ENCODE results near the gene NXNL1. TPM values are rescaled to one million over a fixed set of nuclear protein-coding genes. Genes with fewer than 3 reads are reported as not detected.

Gene NXNL1
- total and polyA plus RNA-seq, 9 donors = not detected

- H3K4me1 ChIP-seq (ENCODE audit: control insufficient read depth, insufficient read depth, low read length) = peaks cover 3% of the 10 kb centered on the region
- H3K27me3 ChIP-seq (ENCODE audit: control insufficient read depth, insufficient read depth, low read length) = peaks cover 51% of the 10 kb centered on the region
- H3K27ac ChIP-seq (ENCODE audit: low read length) = no peak overlapping the region
- WGBS (ENCODE audit: insufficient coverage) = 64% methylated on average over 9 of the region's 11 CpGs
- no peaks in the 10 kb centered on the region for H3K36me3 ChIP-seq (ENCODE audit: control insufficient read depth, insufficient read depth, low read length)
- H3K9me3 ChIP-seq (replicated peaks; ENCODE audit: control insufficient read depth, low read depth, low read length) = no peaks in the 10 kb centered on the region
- no peak overlapping the region for H3K4me3 ChIP-seq (ENCODE audit: low read length)
- DNase-seq = no peak
Measured at GRCh38 chr19:17456127-17456526, 4.6 kb downstream of the NXNL1 start.

- DNase-seq = no peak
- no peaks in the 10 kb centered on the region for H3K9me3 ChIP-seq (replicated peaks; ENCODE audit: control insufficient read depth, low read depth, low read length)
- H3K27me3 ChIP-seq (ENCODE audit: control insufficient read depth, insufficient read depth, low read length) = peaks cover 51% of the 10 kb centered on the region
- no peak overlapping the region for H3K4me3 ChIP-seq (ENCODE audit: low read length)
- H3K4me1 ChIP-seq (ENCODE audit: control insufficient read depth, insufficient read depth, low read length) = peaks cover 3% of the 10 kb centered on the region
- WGBS (ENCODE audit: insufficient coverage) = 11% methylated on average over 45 of the region's 58 CpGs
- no peak overlapping the region for H3K27ac ChIP-seq (ENCODE audit: low read length)
- no peaks in the 10 kb centered on the region for H3K36me3 ChIP-seq (ENCODE audit: control insufficient read depth, insufficient read depth, low read length)
Measured at GRCh38 chr19:17455308-17456123, 5.2 kb downstream of the NXNL1 start.

- Histone ChIP-seq H3K27ac (ENCODE audit: low read length) (no peak overlapping the region), H3K27me3 (ENCODE audit: control insufficient read depth, insufficient read depth, low read length) (peaks cover 51% of the 10 kb centered on the region), H3K4me3 (ENCODE audit: low read length) (no peak overlapping the region), H3K36me3 (ENCODE audit: control insufficient read depth, insufficient read depth, low read length) (no peaks in the 10 kb centered on the region), H3K4me1 (ENCODE audit: control insufficient read depth, insufficient read depth, low read length) (peaks cover 3% of the 10 kb centered on the region), H3K9me3 (replicated peaks; ENCODE audit: control insufficient read depth, low read depth, low read length) (no peaks in the 10 kb centered on the region)
- DNase-seq = no peak
- WGBS (ENCODE audit: insufficient coverage) = 3% methylated on average over 10 of the region's 13 CpGs
Measured at GRCh38 chr19:17454576-17455071, 6.1 kb downstream of the NXNL1 start.

- Histone ChIP-seq H3K27me3 (ENCODE audit: control insufficient read depth, insufficient read depth, low read length) (peaks cover 38% of the 10 kb centered on the region), H3K9me3 (replicated peaks; ENCODE audit: control insufficient read depth, low read depth, low read length) (no peaks in the 10 kb centered on the region), H3K4me3 (ENCODE audit: low read length) (no peak overlapping the region), H3K36me3 (ENCODE audit: control insufficient read depth, insufficient read depth, low read length) (no peaks in the 10 kb centered on the region), H3K27ac (ENCODE audit: low read length) (no peak overlapping the region), H3K4me1 (ENCODE audit: control insufficient read depth, insufficient read depth, low read length) (peaks cover 9% of the 10 kb centered on the region)
- WGBS (ENCODE audit: insufficient coverage) = no CpG with 5 or more reads among the region's 4 CpGs
- no peak for DNase-seq
Measured at GRCh38 chr19:17451820-17452219, 8.9 kb downstream of the NXNL1 start.

- DNase-seq = peak; percentile 27
- Histone ChIP-seq H3K4me3 (ENCODE audit: low read length) (no peak overlapping the region), H3K4me1 (ENCODE audit: control insufficient read depth, insufficient read depth, low read length) (peaks cover 6% of the 10 kb centered on the region), H3K27me3 (ENCODE audit: control insufficient read depth, insufficient read depth, low read length) (peaks cover 25% of the 10 kb centered on the region), H3K27ac (ENCODE audit: low read length) (no peak overlapping the region), H3K36me3 (ENCODE audit: control insufficient read depth, insufficient read depth, low read length) (no peaks in the 10 kb centered on the region), H3K9me3 (replicated peaks; ENCODE audit: control insufficient read depth, low read depth, low read length) (no peaks in the 10 kb centered on the region)
- 59% methylated on average over 6 of the region's 8 CpGs for WGBS (ENCODE audit: insufficient coverage)
Measured at GRCh38 chr19:17450264-17451075, 10.3 kb downstream of the NXNL1 start.

GRCh38 chr19:17448131-17448967, 12.4 kb downstream of the NXNL1 start, which contains the start of gene TMEM221:
Gene TMEM221, minus strand, starts transcription at chr19:17448668. Its CDS starts 206 bp downstream, at chr19:17448462.
- H3K4me1 ChIP-seq (ENCODE audit: control insufficient read depth, insufficient read depth, low read length) = peaks cover 6% of the 10 kb centered on the region
- no peak within 1 kb of the TSS for H3K27ac ChIP-seq (ENCODE audit: low read length)
- H3K9me3 ChIP-seq (replicated peaks; ENCODE audit: control insufficient read depth, low read depth, low read length) = no peaks in the 10 kb centered on the region
- H3K27me3 ChIP-seq (ENCODE audit: control insufficient read depth, insufficient read depth, low read length) = peaks cover 5% of the 10 kb centered on the region
- no peaks in the 10 kb centered on the region for H3K36me3 ChIP-seq (ENCODE audit: control insufficient read depth, insufficient read depth, low read length)
- WGBS (ENCODE audit: insufficient coverage) = 1% methylated on average over 55 of the region's 81 CpGs
- H3K4me3 ChIP-seq (ENCODE audit: low read length) = peak within 1 kb of the TSS; percentile 39
- peak; percentile 64 for DNase-seq

- 19% methylated on average over 5 of the region's 5 CpGs for WGBS (ENCODE audit: insufficient coverage)
- H3K4me1 ChIP-seq (ENCODE audit: control insufficient read depth, insufficient read depth, low read length) = peaks cover 6% of the 10 kb centered on the region
- no peaks in the 10 kb centered on the region for H3K36me3 ChIP-seq (ENCODE audit: control insufficient read depth, insufficient read depth, low read length)
- no peak overlapping the region for H3K27ac ChIP-seq (ENCODE audit: low read length)
- peaks cover 2% of the 10 kb centered on the region for H3K27me3 ChIP-seq (ENCODE audit: control insufficient read depth, insufficient read depth, low read length)
- no peak for DNase-seq
- H3K4me3 ChIP-seq (ENCODE audit: low read length) = peak overlapping the region; percentile 24
- no peaks in the 10 kb centered on the region for H3K9me3 ChIP-seq (replicated peaks; ENCODE audit: control insufficient read depth, low read depth, low read length)
Measured at GRCh38 chr19:17447704-17448130, 13.0 kb downstream of the NXNL1 start.

- Histone ChIP-seq H3K4me3 (ENCODE audit: low read length) (no peak overlapping the region), H3K27ac (ENCODE audit: low read length) (no peak overlapping the region), H3K4me1 (ENCODE audit: control insufficient read depth, insufficient read depth, low read length) (peaks cover 16% of the 10 kb centered on the region), H3K27me3 (ENCODE audit: control insufficient read depth, insufficient read depth, low read length) (no peaks in the 10 kb centered on the region), H3K9me3 (replicated peaks; ENCODE audit: control insufficient read depth, low read depth, low read length) (peaks cover 5% of the 10 kb centered on the region), H3K36me3 (ENCODE audit: control insufficient read depth, insufficient read depth, low read length) (no peaks in the 10 kb centered on the region)
- WGBS (ENCODE audit: insufficient coverage) = 100% methylated on average over 1 of the region's 1 CpG
- DNase-seq = no peak
Measured at GRCh38 chr19:17445526-17446165, 15.1 kb downstream of the NXNL1 start.

- H3K4me3 ChIP-seq (ENCODE audit: low read length) = no peak overlapping the region
- peak overlapping the region; percentile 80 for H3K27ac ChIP-seq (ENCODE audit: low read length)
- peaks cover 10% of the 10 kb centered on the region for H3K4me1 ChIP-seq (ENCODE audit: control insufficient read depth, insufficient read depth, low read length)
- WGBS (ENCODE audit: insufficient coverage) = 43% methylated on average over 3 of the region's 8 CpGs
- peaks cover under 1% of the 10 kb centered on the region for H3K36me3 ChIP-seq (ENCODE audit: control insufficient read depth, insufficient read depth, low read length)
- H3K9me3 ChIP-seq (replicated peaks; ENCODE audit: control insufficient read depth, low read depth, low read length) = peaks cover 5% of the 10 kb centered on the region
- no peaks in the 10 kb centered on the region for H3K27me3 ChIP-seq (ENCODE audit: control insufficient read depth, insufficient read depth, low read length)
- DNase-seq = peak; percentile 94
Measured at GRCh38 chr19:17441241-17442021, 19.3 kb downstream of the NXNL1 start.

Data from muscle of leg (tissue), 11 donors.